ENCODE data around the gene UEVLD. TPM values are rescaled to one million over a fixed set of nuclear protein-coding genes. Genes with fewer than 3 reads are reported as not detected.

Gene UEVLD
- total RNA-seq, 6 donors from 2014 or later = 10.3 to 26.0 (median 19.1) TPM

DNA sequence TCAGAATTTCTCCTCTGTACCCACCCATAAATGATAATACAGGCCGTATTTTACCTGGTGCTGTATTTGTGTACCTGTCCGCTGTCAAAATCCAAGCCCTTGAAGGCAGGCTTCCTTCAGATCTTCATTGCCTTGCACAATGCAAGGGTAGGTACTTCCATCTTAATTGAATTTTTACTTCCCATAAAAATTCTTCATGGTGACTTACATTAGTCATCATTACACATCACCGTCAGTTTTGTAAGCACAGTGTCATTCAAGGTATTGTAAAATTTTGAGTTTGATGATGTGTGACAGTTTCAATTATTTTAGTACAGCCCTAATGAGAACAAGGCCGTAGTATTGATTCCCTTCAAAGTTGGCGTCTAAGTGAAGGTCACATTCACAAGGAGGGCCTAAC, 61.0 kb downstream of the UEVLD start:
- no peak for DNase-seq
- TF ChIP-seq POLR2AphosphoS5 (IDR thresholded peaks at IDR 0.05) (no peak), POLR2A (IDR thresholded peaks at IDR 0.05) (no peak), EP300 (IDR thresholded peaks at IDR 0.05) (no peak)
- TF ChIP-seq, protein P1, sequence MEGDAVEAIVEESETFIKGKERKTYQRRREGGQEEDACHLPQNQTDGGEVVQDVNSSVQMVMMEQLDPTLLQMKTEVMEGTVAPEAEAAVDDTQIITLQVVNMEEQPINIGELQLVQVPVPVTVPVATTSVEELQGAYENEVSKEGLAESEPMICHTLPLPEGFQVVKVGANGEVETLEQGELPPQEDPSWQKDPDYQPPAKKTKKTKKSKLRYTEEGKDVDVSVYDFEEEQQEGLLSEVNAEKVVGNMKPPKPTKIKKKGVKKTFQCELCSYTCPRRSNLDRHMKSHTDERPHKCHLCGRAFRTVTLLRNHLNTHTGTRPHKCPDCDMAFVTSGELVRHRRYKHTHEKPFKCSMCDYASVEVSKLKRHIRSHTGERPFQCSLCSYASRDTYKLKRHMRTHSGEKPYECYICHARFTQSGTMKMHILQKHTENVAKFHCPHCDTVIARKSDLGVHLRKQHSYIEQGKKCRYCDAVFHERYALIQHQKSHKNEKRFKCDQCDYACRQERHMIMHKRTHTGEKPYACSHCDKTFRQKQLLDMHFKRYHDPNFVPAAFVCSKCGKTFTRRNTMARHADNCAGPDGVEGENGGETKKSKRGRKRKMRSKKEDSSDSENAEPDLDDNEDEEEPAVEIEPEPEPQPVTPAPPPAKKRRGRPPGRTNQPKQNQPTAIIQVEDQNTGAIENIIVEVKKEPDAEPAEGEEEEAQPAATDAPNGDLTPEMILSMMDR (IDR thresholded peaks at IDR 0.05) = no peak
- peak in 1 of 2 donors; percentile 23 for ATAC-seq (ENCODE audit: low FRiP score in 2 of 2)
- WGBS, 2 donors = 47 to 49% methylated on average over 5 of the region's 5 CpGs
- Histone ChIP-seq H3K4me3 (peak overlapping the region in 3 of 4 donors; percentile 78 to 96 (median 83)), H3K9me3 (no peaks in the 10 kb centered on the region), H3K27me3 (no peaks in the 10 kb centered on the region), H3K36me3 (peaks cover 0 to 19% (median 4%) of the 10 kb centered on the region in 4 donors), H3K4me1 (peaks cover 17 to 38% (median 20%) of the 10 kb centered on the region in 4 donors), H3K27ac (peak overlapping the region; percentile 97 to 99 (median 98))

DNA sequence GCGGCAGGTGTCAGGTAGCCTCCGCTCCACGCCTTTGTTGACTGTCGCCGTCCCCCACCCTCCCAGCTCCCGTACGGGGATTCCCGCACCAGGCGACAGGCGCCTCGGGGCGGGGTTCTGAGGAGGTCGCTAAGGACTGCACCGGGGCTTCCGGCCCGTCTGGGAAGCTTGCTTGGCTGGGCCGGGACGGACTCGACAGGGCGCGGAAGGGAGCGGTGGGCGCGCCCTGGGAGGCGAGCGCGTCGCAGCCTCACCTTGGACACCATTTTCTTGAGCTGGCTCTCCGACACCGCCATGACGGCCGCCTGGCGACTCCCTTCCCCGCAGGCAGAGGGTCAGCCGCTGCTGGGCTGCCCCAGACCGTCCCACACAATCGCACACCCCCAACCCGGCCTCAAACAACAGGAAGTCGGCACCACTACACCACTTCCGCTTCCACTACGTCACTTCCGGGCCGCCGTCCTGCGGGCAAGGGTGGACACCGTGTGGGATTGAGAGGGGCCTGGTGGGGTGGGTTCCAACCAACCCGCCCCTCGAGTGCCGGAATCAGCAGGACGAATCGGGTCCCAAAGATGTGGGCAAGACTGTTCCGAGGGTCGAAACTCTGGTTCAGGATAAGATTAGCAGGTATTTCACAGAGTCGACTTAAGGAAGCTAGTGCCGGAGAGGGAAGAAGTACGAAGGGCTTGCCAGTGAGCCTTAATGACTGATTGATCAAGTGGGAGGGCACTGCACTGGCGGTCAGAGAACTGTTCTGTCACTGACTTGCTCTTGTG, 61.8 kb downstream of the UEVLD start, which contains the start of gene TSG101:
Gene TSG101 (minus strand): TSS at position 422 of the 776 bp plus-strand sequence. CDS start 126 bp downstream, at position 296.
- Histone ChIP-seq H3K9me3 (no peaks in the 10 kb centered on the region), H3K27ac (peak within 1 kb of the TSS; percentile 97 to 99 (median 98)), H3K27me3 (no peaks in the 10 kb centered on the region), H3K4me3 (peak within 1 kb of the TSS; percentile 54 to 96 (median 80)), H3K4me1 (peaks cover 19 to 41% (median 20%) of the 10 kb centered on the region in 4 donors), H3K36me3 (peaks cover 0 to 16% (median 3%) of the 10 kb centered on the region in 4 donors)
- peak in 3 of 4 donors; percentile 29 to 71 (median 59) for TF ChIP-seq EP300 (IDR thresholded peaks at IDR 0.05)
- peak; percentile 73 to 97 (median 80) for TF ChIP-seq POLR2A (IDR thresholded peaks at IDR 0.05)
- TF ChIP-seq POLR2AphosphoS5 (IDR thresholded peaks at IDR 0.05) = peak; percentile 97 to 99
- TF ChIP-seq, protein P1 (IDR thresholded peaks at IDR 0.05) = no peak
- 1% methylated on average over 28 to 37 of the region's 57 CpGs for WGBS, 2 donors
- peak; percentile 92 to 94 for DNase-seq
- peak; percentile 98 to 100 for ATAC-seq (ENCODE audit: low FRiP score in 2 of 2)

GRCh38 chr11:18526130-18526520, 62.4 kb downstream of the UEVLD start:
- Histone ChIP-seq H3K4me3 (peak overlapping the region; percentile 54 to 96 (median 80)), H3K4me1 (peaks cover 19 to 41% (median 20%) of the 10 kb centered on the region in 4 donors), H3K9me3 (no peaks in the 10 kb centered on the region), H3K36me3 (peaks cover 0 to 12% (median 2%) of the 10 kb centered on the region in 4 donors), H3K27ac (peak overlapping the region; percentile 97 to 99 (median 98)), H3K27me3 (no peaks in the 10 kb centered on the region)
- WGBS, 2 donors = 1% methylated on average over 8 of the region's 8 CpGs
- TF ChIP-seq POLR2A (IDR thresholded peaks at IDR 0.05) (no peak), EP300 (IDR thresholded peaks at IDR 0.05) (no peak), POLR2AphosphoS5 (IDR thresholded peaks at IDR 0.05) (no peak)
- TF ChIP-seq, protein P1 (IDR thresholded peaks at IDR 0.05) = no peak
- peak in 1 of 2 donors; percentile 17 for ATAC-seq (ENCODE audit: low FRiP score in 2 of 2)
- no peak for DNase-seq

GRCh38 chr11:18524248-18524647, 64.3 kb downstream of the UEVLD start:
- Histone ChIP-seq H3K4me1 (peaks cover 19 to 41% (median 20%) of the 10 kb centered on the region in 4 donors), H3K36me3 (peaks cover 0 to 15% (median 0%) of the 10 kb centered on the region in 4 donors), H3K27me3 (no peaks in the 10 kb centered on the region), H3K27ac (no peak overlapping the region), H3K9me3 (no peaks in the 10 kb centered on the region), H3K4me3 (no peak overlapping the region)
- DNase-seq (no peak), ATAC-seq (ENCODE audit: low FRiP score in 2 of 2) (no peak)
- WGBS, 2 donors = 84 to 89% methylated on average over 1 of the region's 1 CpG
- no peak for TF ChIP-seq POLR2A (IDR thresholded peaks at IDR 0.05)
- TF ChIP-seq, protein P1 (IDR thresholded peaks at IDR 0.05) = no peak
- TF ChIP-seq POLR2AphosphoS5 (IDR thresholded peaks at IDR 0.05) = no peak
- TF ChIP-seq EP300 (IDR thresholded peaks at IDR 0.05) = no peak
